ENCODE data around the gene RAB19.
"Not testable (repeated sequence)": the region's sequence is repeated elsewhere in the genome, so short reads cannot be mapped to it uniquely, and the experiment has no call there.

Gene RAB19

GRCh38 chr7:140448781-140449480, 45.1 kb downstream of the RAB19 start:
- H3K4me3 ChIP-seq (ENCODE audit: low read length), result no peak overlapping the region
- H3K36me3 ChIP-seq (ENCODE audit: insufficient read depth, low read length), result peaks cover 9% of the 10 kb centered on the region
- no peaks in the 10 kb centered on the region for H3K4me1 ChIP-seq (ENCODE audit: insufficient read depth, low read length)
- peaks cover 2% of the 10 kb centered on the region for H3K9me3 ChIP-seq (ENCODE audit: low read length)
- no peak overlapping the region for H2AFZ ChIP-seq (ENCODE audit: low read depth, low read length)
- H3K27me3 ChIP-seq (ENCODE audit: insufficient read depth, low read length), result no peaks in the 10 kb centered on the region

DNA sequence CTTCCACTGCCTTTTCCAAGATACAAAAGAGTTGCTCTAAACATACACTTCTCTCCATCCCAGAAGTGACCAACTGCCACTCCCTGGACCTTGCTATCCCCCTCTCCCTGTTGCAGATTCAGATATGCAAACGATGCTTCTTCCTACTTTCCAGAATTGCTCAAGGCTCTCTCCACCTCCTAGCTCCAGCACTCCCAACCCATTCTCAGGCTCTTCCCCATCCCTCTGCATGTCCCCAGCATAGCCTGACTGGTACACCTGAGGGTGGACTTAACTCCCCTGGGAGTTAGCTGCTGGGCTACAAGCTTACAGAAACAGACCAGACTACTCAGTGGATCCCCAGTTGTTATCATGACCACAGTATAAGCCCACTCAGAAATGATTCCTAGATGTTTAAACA, 47.9 kb downstream of the RAB19 start:
- Histone ChIP-seq H3K4me3 (ENCODE audit: low read length) (no peak overlapping the region), H3K9me3 (ENCODE audit: low read length) (no peaks in the 10 kb centered on the region), H3K36me3 (ENCODE audit: insufficient read depth, low read length) (peaks cover 36% of the 10 kb centered on the region), H3K27me3 (ENCODE audit: insufficient read depth, low read length) (no peaks in the 10 kb centered on the region), H2AFZ (ENCODE audit: low read depth, low read length) (no peak overlapping the region), H3K4me1 (ENCODE audit: insufficient read depth, low read length) (no peaks in the 10 kb centered on the region)

DNA sequence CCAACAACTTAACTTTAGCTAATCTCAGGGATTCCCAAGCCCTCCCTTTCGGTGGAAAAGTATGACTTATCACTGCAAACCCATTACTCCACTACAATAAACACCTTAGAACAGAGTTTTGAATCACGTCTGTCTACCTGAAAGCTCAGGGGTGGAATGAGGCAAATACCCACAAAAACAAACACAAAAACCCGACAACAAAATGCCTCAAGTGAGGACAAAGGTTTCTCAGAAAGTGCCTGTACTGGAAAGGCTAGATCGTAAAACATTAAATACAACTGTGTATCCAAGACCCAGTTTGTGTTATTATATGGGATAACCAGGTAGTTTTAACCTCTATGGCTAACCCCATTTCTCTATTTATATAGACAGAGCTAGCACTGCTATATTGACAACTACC, 49.4 kb downstream of the RAB19 start:
- no peak overlapping the region for H2AFZ ChIP-seq (ENCODE audit: low read depth, low read length)

DNA sequence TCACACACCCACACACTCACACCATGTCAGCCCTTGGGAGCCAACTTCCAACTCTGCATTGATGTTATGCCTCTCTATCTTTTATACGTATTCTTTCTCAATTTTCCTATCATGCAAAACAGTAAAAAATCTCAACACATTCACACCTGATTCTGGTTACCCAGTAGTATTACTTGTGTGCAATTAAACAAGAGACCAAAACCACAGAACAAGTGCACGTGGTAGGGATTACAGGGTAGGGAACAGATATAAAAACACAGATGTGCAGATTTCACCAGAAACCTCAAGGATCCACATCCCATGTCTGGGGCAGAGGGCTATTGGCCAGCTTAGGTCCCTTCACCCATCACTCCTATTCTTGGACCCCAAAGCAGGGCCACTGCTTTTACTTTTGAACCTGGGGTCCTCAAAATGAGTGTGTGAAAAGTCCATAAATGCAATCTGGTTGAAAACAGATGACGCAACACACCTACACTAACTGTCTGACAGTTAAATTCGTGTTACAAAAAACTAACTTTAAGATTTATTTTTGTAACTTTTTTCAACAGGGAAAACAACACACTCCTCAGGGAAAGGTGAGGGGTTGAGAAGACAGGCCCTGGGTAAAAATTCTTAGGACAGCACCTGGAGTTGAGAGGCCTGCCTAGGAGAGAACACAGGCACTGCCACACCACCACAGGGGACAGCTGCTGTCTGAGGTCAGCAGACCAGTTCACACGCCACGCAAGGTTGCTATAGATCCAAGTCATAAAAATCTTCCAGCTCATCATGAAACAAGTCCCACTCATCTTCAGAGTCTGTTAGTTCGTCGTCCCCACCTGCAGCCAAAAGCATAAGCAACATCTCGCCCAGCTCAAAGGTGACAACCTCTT, 50.2 kb downstream of the RAB19 start:
- H2AFZ ChIP-seq (ENCODE audit: low read depth, low read length); H3K4me3 ChIP-seq (ENCODE audit: low read length); H3K9me3 ChIP-seq (ENCODE audit: low read length); H3K27me3 ChIP-seq (ENCODE audit: insufficient read depth, low read length): not testable (repeated sequence)
- Histone ChIP-seq H3K4me1 (ENCODE audit: insufficient read depth, low read length) (peaks cover 18% of the 10 kb centered on the region), H3K36me3 (ENCODE audit: insufficient read depth, low read length) (peaks cover 44% of the 10 kb centered on the region)

More for the DNA sequence above, 49.4 kb downstream of the RAB19 start:
- H3K36me3 ChIP-seq (ENCODE audit: insufficient read depth, low read length), result peaks cover 44% of the 10 kb centered on the region
- H3K4me3 ChIP-seq (ENCODE audit: low read length), result no peak overlapping the region
- no peaks in the 10 kb centered on the region for H3K9me3 ChIP-seq (ENCODE audit: low read length)
- no peaks in the 10 kb centered on the region for H3K27me3 ChIP-seq (ENCODE audit: insufficient read depth, low read length)
- peaks cover 10% of the 10 kb centered on the region for H3K4me1 ChIP-seq (ENCODE audit: insufficient read depth, low read length)

DNA sequence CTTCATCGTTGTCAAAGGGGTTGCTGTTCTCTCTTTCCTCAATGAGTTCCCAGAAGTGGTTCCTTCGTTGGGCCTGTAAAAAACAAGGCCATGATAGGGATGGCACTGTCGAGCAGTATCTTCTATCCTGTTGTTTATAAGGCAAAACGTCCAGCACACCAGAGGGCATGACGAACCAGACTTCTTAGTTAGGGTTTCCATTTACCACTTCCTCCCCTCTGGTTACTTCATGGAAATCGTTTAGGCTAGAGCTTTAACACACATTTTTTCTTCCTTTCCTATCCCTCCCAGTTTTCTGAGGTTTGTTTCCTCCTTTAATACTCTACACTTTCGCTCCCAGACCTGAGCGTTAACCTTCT, 50.8 kb downstream of the RAB19 start:
- no peak overlapping the region for H2AFZ ChIP-seq (ENCODE audit: low read depth, low read length)
- no peaks in the 10 kb centered on the region for H3K27me3 ChIP-seq (ENCODE audit: insufficient read depth, low read length)
- peaks cover 44% of the 10 kb centered on the region for H3K36me3 ChIP-seq (ENCODE audit: insufficient read depth, low read length)
- no peaks in the 10 kb centered on the region for H3K9me3 ChIP-seq (ENCODE audit: low read length)
- no peak overlapping the region for H3K4me3 ChIP-seq (ENCODE audit: low read length)
- peaks cover 24% of the 10 kb centered on the region for H3K4me1 ChIP-seq (ENCODE audit: insufficient read depth, low read length)

DNA sequence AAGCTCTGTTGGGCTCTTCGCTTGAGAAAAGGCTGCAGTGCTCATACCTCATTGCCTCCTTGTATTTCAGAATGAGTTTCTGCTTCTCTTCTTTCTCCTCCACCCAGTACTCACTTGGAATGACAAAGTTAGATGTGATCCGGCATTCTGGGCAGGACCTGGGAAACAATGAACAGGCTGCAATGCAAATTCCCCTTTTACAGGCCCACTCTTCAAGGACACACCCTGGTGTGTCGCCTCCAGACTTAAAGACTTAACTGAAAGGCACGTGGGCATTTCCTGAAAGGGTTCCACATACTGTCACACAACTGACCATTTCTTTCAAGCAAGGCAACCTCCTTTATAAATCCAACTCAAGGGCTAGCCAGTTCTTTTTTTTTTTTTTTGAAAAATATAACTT, 51.9 kb downstream of the RAB19 start:
- no peak overlapping the region for H3K4me3 ChIP-seq (ENCODE audit: low read length)
- H3K4me1 ChIP-seq (ENCODE audit: insufficient read depth, low read length), result peaks cover 27% of the 10 kb centered on the region
- H3K27me3 ChIP-seq (ENCODE audit: insufficient read depth, low read length), result no peaks in the 10 kb centered on the region
- no peaks in the 10 kb centered on the region for H3K9me3 ChIP-seq (ENCODE audit: low read length)
- peaks cover 44% of the 10 kb centered on the region for H3K36me3 ChIP-seq (ENCODE audit: insufficient read depth, low read length)
- no peak overlapping the region for H2AFZ ChIP-seq (ENCODE audit: low read depth, low read length)

- peaks cover 34% of the 10 kb centered on the region for H3K4me1 ChIP-seq (ENCODE audit: insufficient read depth, low read length)
- no peaks in the 10 kb centered on the region for H3K27me3 ChIP-seq (ENCODE audit: insufficient read depth, low read length)
- no peak overlapping the region for H3K4me3 ChIP-seq (ENCODE audit: low read length)
- H2AFZ ChIP-seq (ENCODE audit: low read depth, low read length), result no peak overlapping the region
- H3K9me3 ChIP-seq (ENCODE audit: low read length), result no peaks in the 10 kb centered on the region
- peaks cover 49% of the 10 kb centered on the region for H3K36me3 ChIP-seq (ENCODE audit: insufficient read depth, low read length)
Observed at GRCh38 chr7:140456551-140457051, 52.7 kb downstream of the RAB19 start.

- Histone ChIP-seq H3K36me3 (ENCODE audit: insufficient read depth, low read length) (peaks cover 55% of the 10 kb centered on the region), H3K4me1 (ENCODE audit: insufficient read depth, low read length) (peaks cover 34% of the 10 kb centered on the region), H2AFZ (ENCODE audit: low read depth, low read length) (no peak overlapping the region), H3K9me3 (ENCODE audit: low read length) (no peaks in the 10 kb centered on the region), H3K27me3 (ENCODE audit: insufficient read depth, low read length) (no peaks in the 10 kb centered on the region), H3K4me3 (ENCODE audit: low read length) (no peak overlapping the region)
Observed at GRCh38 chr7:140458201-140458600, 54.3 kb downstream of the RAB19 start.

- Histone ChIP-seq H3K27me3 (ENCODE audit: insufficient read depth, low read length) (no peaks in the 10 kb centered on the region), H3K4me1 (ENCODE audit: insufficient read depth, low read length) (peaks cover 34% of the 10 kb centered on the region), H3K36me3 (ENCODE audit: insufficient read depth, low read length) (peaks cover 52% of the 10 kb centered on the region), H3K9me3 (ENCODE audit: low read length) (no peaks in the 10 kb centered on the region), H3K4me3 (ENCODE audit: low read length) (no peak overlapping the region), H2AFZ (ENCODE audit: low read depth, low read length) (no peak overlapping the region)
Observed at GRCh38 chr7:140458916-140459315, 55.1 kb downstream of the RAB19 start.

GRCh38 chr7:140463111-140463510, 59.3 kb downstream of the RAB19 start:
- no peak overlapping the region for H3K4me3 ChIP-seq (ENCODE audit: low read length)
- no peak overlapping the region for H2AFZ ChIP-seq (ENCODE audit: low read depth, low read length)
- no peaks in the 10 kb centered on the region for H3K9me3 ChIP-seq (ENCODE audit: low read length)
- peaks cover 43% of the 10 kb centered on the region for H3K36me3 ChIP-seq (ENCODE audit: insufficient read depth, low read length)
- H3K4me1 ChIP-seq (ENCODE audit: insufficient read depth, low read length), result peaks cover 26% of the 10 kb centered on the region
- H3K27me3 ChIP-seq (ENCODE audit: insufficient read depth, low read length), result no peaks in the 10 kb centered on the region

DNA sequence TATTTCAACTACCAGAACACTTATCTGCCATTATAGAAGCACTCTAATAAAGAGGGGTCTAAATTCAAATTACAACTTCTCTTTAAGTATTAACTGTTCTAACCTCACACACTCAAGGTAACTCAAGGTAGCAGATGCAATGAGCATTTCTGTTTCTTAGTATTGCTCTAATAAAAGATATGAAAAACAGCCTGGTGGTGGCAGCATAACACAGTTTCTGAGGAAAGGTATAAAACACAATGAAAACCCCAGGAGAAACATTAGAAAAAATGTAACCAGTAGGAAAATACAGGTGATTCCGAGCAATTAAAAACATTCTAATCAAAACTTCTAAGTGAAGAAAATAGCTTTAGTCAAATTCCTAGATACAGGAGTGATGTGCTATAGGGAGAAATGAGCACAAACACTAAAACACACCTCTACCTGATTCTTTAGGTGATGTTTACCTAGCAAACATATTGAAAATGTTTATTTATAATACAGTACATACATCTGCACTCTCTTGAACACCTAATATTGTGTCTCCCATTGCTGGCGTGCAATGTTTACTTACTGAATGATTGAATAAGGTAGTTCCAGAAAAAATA, 72.0 kb downstream of the RAB19 start:
- H3K36me3 ChIP-seq (ENCODE audit: insufficient read depth, low read length), result peaks cover 7% of the 10 kb centered on the region
- no peak overlapping the region for H3K4me3 ChIP-seq (ENCODE audit: low read length)
- no peaks in the 10 kb centered on the region for H3K27me3 ChIP-seq (ENCODE audit: insufficient read depth, low read length)
- peaks cover 17% of the 10 kb centered on the region for H3K4me1 ChIP-seq (ENCODE audit: insufficient read depth, low read length)
- H3K9me3 ChIP-seq (ENCODE audit: low read length), result no peaks in the 10 kb centered on the region
- H2AFZ ChIP-seq (ENCODE audit: low read depth, low read length), result no peak overlapping the region

- no peak overlapping the region for H2AFZ ChIP-seq (ENCODE audit: low read depth, low read length)
- peaks cover 17% of the 10 kb centered on the region for H3K4me1 ChIP-seq (ENCODE audit: insufficient read depth, low read length)
- no peaks in the 10 kb centered on the region for H3K27me3 ChIP-seq (ENCODE audit: insufficient read depth, low read length)
- peaks cover 3% of the 10 kb centered on the region for H3K36me3 ChIP-seq (ENCODE audit: insufficient read depth, low read length)
- no peak overlapping the region for H3K4me3 ChIP-seq (ENCODE audit: low read length)
- no peaks in the 10 kb centered on the region for H3K9me3 ChIP-seq (ENCODE audit: low read length)
Observed at GRCh38 chr7:140476698-140477261, 72.9 kb downstream of the RAB19 start.

Measured in neuron (in vitro differentiated cells).